SK-N-SH treated with all-trans-retinoic acid at 6 μM for 48 hours (cell line): ENCODE data around the gene GRB2.
"Not testable (repeated sequence)": the region's sequence is repeated elsewhere in the genome, so short reads cannot be mapped to it uniquely, and the experiment has no call there.

ENCODE experiments used
- ATAC-seq: fragments of 200-7000 bp; cut with Tn5 transposase; 3 replicates; pipeline ENCODE4 v1.9.1; 2020; ENCODE audit warnings: mild to moderate bottlenecking, moderate library complexity
- ARNTL ChIP-seq: fragments of 450-650 bp; formaldehyde crosslinking; IDR thresholded peaks from 2 replicates; pipeline ENCODE4 v1.5.0; 2020; ENCODE audit warnings: low read depth, mild to moderate bottlenecking, moderate library complexity, borderline replicate concordance
- BACH2 ChIP-seq: fragments of 250-450 bp; sonication (Bioruptor Pico); IDR thresholded peaks from 2 replicates; pipeline ENCODE4 v1.9.0; 2021; ENCODE audit warnings: mild to moderate bottlenecking, borderline replicate concordance
- CSDC2 ChIP-seq: fragments of 250-450 bp; sonication (Bioruptor Pico); IDR thresholded peaks from 2 replicates; pipeline ENCODE4 v1.5.0; 2020; ENCODE audit warnings: mild to moderate bottlenecking, moderate library complexity
- CSRNP3 ChIP-seq: fragments of 250-450 bp; sonication (Bioruptor Pico); IDR thresholded peaks from 2 replicates; pipeline ENCODE4 v1.5.1; 2021; ENCODE audit warnings: mild to moderate bottlenecking, moderate library complexity
- ESRRG ChIP-seq: fragments of 250-450 bp; sonication (Bioruptor Pico); IDR thresholded peaks from 2 replicates; pipeline ENCODE4 v1.6.1; 2021; ENCODE audit warnings: mild to moderate bottlenecking
- GLIS3 ChIP-seq: fragments of 250-450 bp; sonication (Bioruptor Pico); IDR thresholded peaks from 2 replicates; pipeline ENCODE4 v1.5.0; 2020; ENCODE audit warnings: mild to moderate bottlenecking, moderate library complexity
- ISL1 ChIP-seq: fragments of 250-450 bp; sonication (Bioruptor Pico); IDR thresholded peaks from 2 replicates; pipeline ENCODE4 v2.1.2; 2022; ENCODE audit warnings: mild to moderate bottlenecking, moderate library complexity
- OSR1 ChIP-seq: fragments of 250-450 bp; sonication (Bioruptor Pico); IDR thresholded peaks from 2 replicates; pipeline ENCODE4 v1.8.0; 2022; ENCODE audit warnings: moderate library complexity, mild to moderate bottlenecking, inconsistent platforms
- POU6F1 ChIP-seq: fragments of 250-450 bp; sonication (Bioruptor Pico); IDR thresholded peaks from 2 replicates; pipeline ENCODE4 v1.8.0; 2021; ENCODE audit warnings: low read depth, mild to moderate bottlenecking, moderate library complexity, borderline replicate concordance
- PPARA ChIP-seq: fragments of 250-450 bp; sonication (Bioruptor Pico); IDR thresholded peaks from 2 replicates; pipeline ENCODE4 v1.5.0; 2020; ENCODE audit warnings: mild to moderate bottlenecking, borderline replicate concordance
- RARB ChIP-seq: fragments of 250-450 bp; sonication (Bioruptor Pico); IDR thresholded peaks from 2 replicates; pipeline ENCODE4 v1.8.0; 2021; ENCODE audit warnings: mild to moderate bottlenecking, moderate library complexity
- SNAI2 ChIP-seq: fragments of 250-450 bp; sonication (Bioruptor Pico); IDR thresholded peaks from 2 replicates; pipeline ENCODE4 v1.5.0; 2020; ENCODE audit warnings: mild to moderate bottlenecking, moderate library complexity
- TCF4 ChIP-seq: fragments of 250-450 bp; sonication (Bioruptor Pico); IDR thresholded peaks from 2 replicates; pipeline ENCODE4 v1.8.0; 2021; ENCODE audit warnings: mild to moderate bottlenecking, moderate library complexity, borderline replicate concordance
- TOX ChIP-seq: fragments of 250-450 bp; sonication (Bioruptor Pico); IDR thresholded peaks from 2 replicates; pipeline ENCODE4 v1.8.0; 2021; ENCODE audit warnings: mild to moderate bottlenecking, moderate library complexity, borderline replicate concordance
- ZC3H10 ChIP-seq: fragments of 250-450 bp; sonication (Bioruptor Pico); IDR thresholded peaks from 2 replicates; pipeline ENCODE4 v1.5.1; 2021; ENCODE audit warnings: mild to moderate bottlenecking, moderate library complexity
- ZFP3 ChIP-seq: fragments of 250-450 bp; sonication (Bioruptor Pico); IDR thresholded peaks from 2 replicates; pipeline ENCODE4 v1.5.0; 2020; ENCODE audit warnings: mild to moderate bottlenecking, moderate library complexity
- ZFP30 ChIP-seq: fragments of 450-650 bp; formaldehyde crosslinking; IDR thresholded peaks from 2 replicates; pipeline ENCODE4 v1.5.0; 2022; ENCODE audit warnings: mild to moderate bottlenecking, moderate library complexity
- ZNF565 ChIP-seq: fragments of 450-650 bp; formaldehyde crosslinking; conservative IDR thresholded peaks from 2 replicates; pipeline ENCODE4 v1.5.0; 2020; ENCODE audit warnings: low read depth, mild to moderate bottlenecking, moderate library complexity
- ZNF70 ChIP-seq: fragments of 450-650 bp; formaldehyde crosslinking; IDR thresholded peaks from 2 replicates; pipeline ENCODE4 v1.5.0; 2020; ENCODE audit warnings: mild to moderate bottlenecking, moderate library complexity
- ZNF8 ChIP-seq: fragments of 450-650 bp; formaldehyde crosslinking; IDR thresholded peaks from 2 replicates; pipeline ENCODE4 v1.5.0; 2020; ENCODE audit warnings: mild to moderate bottlenecking, moderate library complexity
- TF ChIP-seq, protein P1 (sequence below): fragments of 250-450 bp; sonication (Bioruptor Pico); IDR thresholded peaks from 2 replicates; pipeline ENCODE4 v1.5.0; 2020; ENCODE audit warnings: mild to moderate bottlenecking, moderate library complexity
- TF ChIP-seq, protein P2 (sequence below): fragments of 250-450 bp; sonication (Bioruptor Pico); IDR thresholded peaks from 2 replicates; pipeline ENCODE4 v1.5.1; 2020; ENCODE audit warnings: low read depth, mild to moderate bottlenecking, moderate library complexity
- TF ChIP-seq, protein P3 (sequence below): fragments of 250-450 bp; sonication (Bioruptor Pico); IDR thresholded peaks from 2 replicates; pipeline ENCODE4 v1.8.0; 2020; ENCODE audit warnings: mild to moderate bottlenecking, moderate library complexity, borderline replicate concordance

GRB2 gene

GRCh38 chr17:75346906-75347305 is 58.6 kb downstream of the GRB2 start:
- peak; percentile 69 for ATAC-seq
- no peak for TF ChIP-seq CSDC2 (CRISPR knock-in tag)
- TF ChIP-seq GLIS3: no peak
- TF ChIP-seq POU6F1 (CRISPR knock-in tag): no peak
- no peak for TF ChIP-seq TCF4 (CRISPR knock-in tag)
- no peak for TF ChIP-seq PPARA (CRISPR knock-in tag)
- TF ChIP-seq ZC3H10: no peak
- TF ChIP-seq ARNTL (CRISPR knock-in tag): no peak
- TF ChIP-seq, protein P1, sequence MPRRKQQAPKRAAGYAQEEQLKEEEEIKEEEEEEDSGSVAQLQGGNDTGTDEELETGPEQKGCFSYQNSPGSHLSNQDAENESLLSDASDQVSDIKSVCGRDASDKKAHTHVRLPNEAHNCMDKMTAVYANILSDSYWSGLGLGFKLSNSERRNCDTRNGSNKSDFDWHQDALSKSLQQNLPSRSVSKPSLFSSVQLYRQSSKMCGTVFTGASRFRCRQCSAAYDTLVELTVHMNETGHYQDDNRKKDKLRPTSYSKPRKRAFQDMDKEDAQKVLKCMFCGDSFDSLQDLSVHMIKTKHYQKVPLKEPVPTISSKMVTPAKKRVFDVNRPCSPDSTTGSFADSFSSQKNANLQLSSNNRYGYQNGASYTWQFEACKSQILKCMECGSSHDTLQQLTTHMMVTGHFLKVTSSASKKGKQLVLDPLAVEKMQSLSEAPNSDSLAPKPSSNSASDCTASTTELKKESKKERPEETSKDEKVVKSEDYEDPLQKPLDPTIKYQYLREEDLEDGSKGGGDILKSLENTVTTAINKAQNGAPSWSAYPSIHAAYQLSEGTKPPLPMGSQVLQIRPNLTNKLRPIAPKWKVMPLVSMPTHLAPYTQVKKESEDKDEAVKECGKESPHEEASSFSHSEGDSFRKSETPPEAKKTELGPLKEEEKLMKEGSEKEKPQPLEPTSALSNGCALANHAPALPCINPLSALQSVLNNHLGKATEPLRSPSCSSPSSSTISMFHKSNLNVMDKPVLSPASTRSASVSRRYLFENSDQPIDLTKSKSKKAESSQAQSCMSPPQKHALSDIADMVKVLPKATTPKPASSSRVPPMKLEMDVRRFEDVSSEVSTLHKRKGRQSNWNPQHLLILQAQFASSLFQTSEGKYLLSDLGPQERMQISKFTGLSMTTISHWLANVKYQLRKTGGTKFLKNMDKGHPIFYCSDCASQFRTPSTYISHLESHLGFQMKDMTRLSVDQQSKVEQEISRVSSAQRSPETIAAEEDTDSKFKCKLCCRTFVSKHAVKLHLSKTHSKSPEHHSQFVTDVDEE (CRISPR knock-in tag): no peak
- no peak for TF ChIP-seq ZFP30 (CRISPR knock-in tag)
- TF ChIP-seq TOX: no peak
- TF ChIP-seq ZFP3: no peak
- TF ChIP-seq, protein P2, sequence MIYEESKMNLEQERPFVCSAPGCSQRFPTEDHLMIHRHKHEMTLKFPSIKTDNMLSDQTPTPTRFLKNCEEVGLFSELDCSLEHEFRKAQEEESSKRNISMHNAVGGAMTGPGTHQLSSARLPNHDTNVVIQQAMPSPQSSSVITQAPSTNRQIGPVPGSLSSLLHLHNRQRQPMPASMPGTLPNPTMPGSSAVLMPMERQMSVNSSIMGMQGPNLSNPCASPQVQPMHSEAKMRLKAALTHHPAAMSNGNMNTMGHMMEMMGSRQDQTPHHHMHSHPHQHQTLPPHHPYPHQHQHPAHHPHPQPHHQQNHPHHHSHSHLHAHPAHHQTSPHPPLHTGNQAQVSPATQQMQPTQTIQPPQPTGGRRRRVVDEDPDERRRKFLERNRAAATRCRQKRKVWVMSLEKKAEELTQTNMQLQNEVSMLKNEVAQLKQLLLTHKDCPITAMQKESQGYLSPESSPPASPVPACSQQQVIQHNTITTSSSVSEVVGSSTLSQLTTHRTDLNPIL (CRISPR knock-in tag): no peak
- no peak for TF ChIP-seq OSR1 (CRISPR knock-in tag)
- TF ChIP-seq ESRRG (CRISPR knock-in tag): no peak
- TF ChIP-seq ISL1 (CRISPR knock-in tag): no peak
- no peak for TF ChIP-seq ZNF8 (CRISPR knock-in tag)
- no peak for TF ChIP-seq SNAI2 (CRISPR knock-in tag)
- TF ChIP-seq BACH2: no peak
- TF ChIP-seq RARB (CRISPR knock-in tag): no peak

DNA sequence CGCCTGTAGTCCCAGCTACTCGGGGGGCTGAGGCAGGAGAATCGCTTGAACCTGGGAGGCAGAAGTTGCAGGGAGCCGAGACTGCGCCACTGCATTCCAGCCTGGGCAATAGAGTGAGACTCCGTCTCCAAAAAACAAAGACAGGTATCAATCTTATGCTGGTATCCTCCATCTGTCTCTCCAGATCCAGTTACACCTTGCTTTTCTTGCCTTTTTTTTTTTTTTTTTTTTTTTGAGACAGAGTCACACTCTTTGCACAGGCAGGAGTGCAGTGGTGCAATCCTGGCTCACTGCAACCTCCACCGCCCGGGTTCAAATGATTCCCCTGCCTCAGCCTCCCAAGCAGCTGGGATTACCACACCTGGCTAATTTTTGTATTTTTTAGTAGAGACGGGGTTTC is 59.1 kb downstream of the GRB2 start:
- ATAC-seq: not testable (repeated sequence)

GRCh38 chr17:75345514-75346167 is 59.8 kb downstream of the GRB2 start:
- ATAC-seq: no peak
- TF ChIP-seq CSRNP3 (CRISPR knock-in tag): no peak
- TF ChIP-seq TOX: no peak
- no peak for TF ChIP-seq TCF4 (CRISPR knock-in tag)
- no peak for TF ChIP-seq ESRRG (CRISPR knock-in tag)
- TF ChIP-seq CSDC2 (CRISPR knock-in tag): no peak
- TF ChIP-seq ISL1 (CRISPR knock-in tag): no peak
- no peak for TF ChIP-seq ZNF70
- no peak for TF ChIP-seq BACH2
- TF ChIP-seq, protein P2 (CRISPR knock-in tag): no peak
- TF ChIP-seq ZNF565 (CRISPR knock-in tag): no peak
- no peak for TF ChIP-seq PPARA (CRISPR knock-in tag)
- TF ChIP-seq RARB (CRISPR knock-in tag): no peak
- no peak for TF ChIP-seq ZNF8 (CRISPR knock-in tag)
- TF ChIP-seq SNAI2 (CRISPR knock-in tag): no peak
- TF ChIP-seq, protein P3, sequence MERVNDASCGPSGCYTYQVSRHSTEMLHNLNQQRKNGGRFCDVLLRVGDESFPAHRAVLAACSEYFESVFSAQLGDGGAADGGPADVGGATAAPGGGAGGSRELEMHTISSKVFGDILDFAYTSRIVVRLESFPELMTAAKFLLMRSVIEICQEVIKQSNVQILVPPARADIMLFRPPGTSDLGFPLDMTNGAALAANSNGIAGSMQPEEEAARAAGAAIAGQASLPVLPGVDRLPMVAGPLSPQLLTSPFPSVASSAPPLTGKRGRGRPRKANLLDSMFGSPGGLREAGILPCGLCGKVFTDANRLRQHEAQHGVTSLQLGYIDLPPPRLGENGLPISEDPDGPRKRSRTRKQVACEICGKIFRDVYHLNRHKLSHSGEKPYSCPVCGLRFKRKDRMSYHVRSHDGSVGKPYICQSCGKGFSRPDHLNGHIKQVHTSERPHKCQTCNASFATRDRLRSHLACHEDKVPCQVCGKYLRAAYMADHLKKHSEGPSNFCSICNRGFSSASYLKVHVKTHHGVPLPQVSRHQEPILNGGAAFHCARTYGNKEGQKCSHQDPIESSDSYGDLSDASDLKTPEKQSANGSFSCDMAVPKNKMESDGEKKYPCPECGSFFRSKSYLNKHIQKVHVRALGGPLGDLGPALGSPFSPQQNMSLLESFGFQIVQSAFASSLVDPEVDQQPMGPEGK (CRISPR knock-in tag): no peak
- TF ChIP-seq POU6F1 (CRISPR knock-in tag): no peak
